GM12873 (cell line): ENCODE results near the gene CXXC4.

Experiments
- TF ChIP-seq, protein P1 (sequence below): IDR thresholded peaks from 2 replicates; pipeline ENCODE4 v1.5.1; 2012; ENCODE audit warnings: low read depth, mild to moderate bottlenecking, moderate library complexity, low read length, control low read depth; ENCODE audit not compliant: insufficient read depth; ENCODE audit errors: missing control alignments

Gene CXXC4

DNA sequence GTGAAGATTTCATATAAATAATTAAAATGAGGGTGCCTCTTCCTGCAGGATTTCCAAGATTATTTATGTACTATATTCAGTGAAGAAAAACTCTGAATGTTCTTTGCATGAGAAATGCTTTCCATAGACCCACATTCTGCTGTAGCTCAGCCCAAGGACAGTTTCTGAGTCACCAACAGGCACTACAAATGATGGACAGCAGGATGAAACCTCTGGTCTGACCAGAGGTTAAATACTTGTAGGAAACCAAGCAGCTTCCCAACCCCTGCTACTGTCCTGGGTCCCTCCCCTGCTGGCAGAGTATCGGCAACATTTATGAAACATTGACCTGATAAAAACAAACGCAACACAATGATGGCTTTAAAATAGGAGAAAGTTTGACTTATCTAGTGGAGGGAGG, 73.1 kb downstream of the CXXC4 start:
- TF ChIP-seq, protein P1, sequence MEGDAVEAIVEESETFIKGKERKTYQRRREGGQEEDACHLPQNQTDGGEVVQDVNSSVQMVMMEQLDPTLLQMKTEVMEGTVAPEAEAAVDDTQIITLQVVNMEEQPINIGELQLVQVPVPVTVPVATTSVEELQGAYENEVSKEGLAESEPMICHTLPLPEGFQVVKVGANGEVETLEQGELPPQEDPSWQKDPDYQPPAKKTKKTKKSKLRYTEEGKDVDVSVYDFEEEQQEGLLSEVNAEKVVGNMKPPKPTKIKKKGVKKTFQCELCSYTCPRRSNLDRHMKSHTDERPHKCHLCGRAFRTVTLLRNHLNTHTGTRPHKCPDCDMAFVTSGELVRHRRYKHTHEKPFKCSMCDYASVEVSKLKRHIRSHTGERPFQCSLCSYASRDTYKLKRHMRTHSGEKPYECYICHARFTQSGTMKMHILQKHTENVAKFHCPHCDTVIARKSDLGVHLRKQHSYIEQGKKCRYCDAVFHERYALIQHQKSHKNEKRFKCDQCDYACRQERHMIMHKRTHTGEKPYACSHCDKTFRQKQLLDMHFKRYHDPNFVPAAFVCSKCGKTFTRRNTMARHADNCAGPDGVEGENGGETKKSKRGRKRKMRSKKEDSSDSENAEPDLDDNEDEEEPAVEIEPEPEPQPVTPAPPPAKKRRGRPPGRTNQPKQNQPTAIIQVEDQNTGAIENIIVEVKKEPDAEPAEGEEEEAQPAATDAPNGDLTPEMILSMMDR: no peak

DNA sequence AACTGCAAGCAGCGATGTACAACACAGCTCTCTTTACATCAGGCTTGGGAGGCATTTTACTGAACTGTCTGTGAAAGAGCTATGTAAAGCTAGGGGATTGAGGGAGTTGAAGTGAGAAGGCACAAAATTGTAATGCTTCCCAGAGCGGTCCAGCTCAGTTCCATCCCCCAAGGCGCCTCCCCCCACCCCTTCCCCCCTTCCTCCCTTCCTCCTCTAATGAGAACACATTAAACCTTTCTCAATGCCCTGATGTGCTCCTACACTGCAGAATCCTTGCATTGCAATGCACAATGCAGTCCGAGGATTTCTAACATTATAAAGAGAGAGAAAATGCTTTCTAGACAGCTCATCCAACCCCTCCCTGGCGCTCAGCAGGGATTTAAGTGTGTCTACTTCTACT, 73.9 kb downstream of the CXXC4 start:
- TF ChIP-seq, protein P1: no peak
